GM12878 (cell line): Measurements from ENCODE around the gene SULT1A2. TPM values are rescaled to one million over a fixed set of nuclear protein-coding genes. Genes with fewer than 3 reads are reported as not detected.
"Not testable (repeated sequence)": the region's sequence is repeated elsewhere in the genome, so short reads cannot be mapped to it uniquely, and the experiment has no call there.

Experiments used
- ATAC-seq: fragments of 200-7000 bp; cut with Tn5 transposase; 3 replicates; pipeline ENCODE4 v1.9.1; 2020; ENCODE audit warnings: mild to moderate bottlenecking, moderate library complexity
- BruUV-seq: library from RNA; stranded (reverse); fragments of 400-500 nt; replicated peaks from 2 replicates; lab custom pipeline; 2021; lab: Mats Ljungman, UMichigan
- CTCF ChIA-PET: fragments of 300-600 bp; sonication (Branson Sonifier 250); formaldehyde crosslinking; extraction: SDS; loops from one replicate; lab custom pipeline; 2021; ENCODE audit warnings: inconsistent platforms; lab: Yijun Ruan, JAX
- POLR2A ChIA-PET: fragments of 350-600 bp; formaldehyde crosslinking; extraction: SDS; loops from one replicate; lab custom pipeline; 2021; ENCODE audit warnings: inconsistent platforms; lab: Charles Lee
- RAD21 ChIA-PET: fragments of 300-600 bp; sonication (Branson Sonifier 250); formaldehyde crosslinking; loops from one replicate; lab custom pipeline; 2023; ENCODE audit warnings: antibody characterized with exemption; ENCODE audit not compliant: unreplicated experiment; lab: Charles Lee
- SMC1A ChIA-PET: fragments of 300-600 bp; sonication (Branson Sonifier 250); formaldehyde crosslinking; loops from one replicate; lab custom pipeline; 2023; ENCODE audit not compliant: unreplicated experiment, uncharacterized antibody; lab: Charles Lee
- DNase-seq: peaks from one replicate; pipeline ENCODE4 v3.0.0-alpha.2; 2011; ENCODE audit warnings: low read depth, low spot score
- FAIRE-seq: peaks from 3 replicates; lab custom pipeline; 2011; peaks lifted over from hg19 to GRCh38; lab: Jason Lieb, UNC
- H2AFZ ChIP-seq: 2 replicates; pipeline ENCODE4 v1.6.0; 2011; ENCODE audit warnings: low read depth, low read length, control low read depth; ENCODE audit not compliant: control insufficient read depth
- H3K27ac ChIP-seq: 2 replicates; pipeline ENCODE4 v1.5.1; 2011; ENCODE audit warnings: control low read depth; ENCODE audit not compliant: control insufficient read depth, insufficient read depth
- H3K27me3 ChIP-seq, 2 experiments: replicated peaks in 1 of 2; 2 replicates each; pipeline versions ENCODE4 v1.6.0 to v1.6.1; 2011; ENCODE audit warnings: low read length in 1 of 2; ENCODE audit not compliant: control insufficient read depth in 2 of 2, insufficient read depth in 2 of 2
- H3K36me3 ChIP-seq, 2 experiments: 2 replicates each; pipeline ENCODE4 v1.5.1; 2011; ENCODE audit warnings: low read length in 1 of 2; ENCODE audit not compliant: control insufficient read depth in 2 of 2, insufficient read depth in 2 of 2
- H3K4me1 ChIP-seq: 2 replicates; pipeline ENCODE4 v1.6.1; 2011; ENCODE audit warnings: mild to moderate bottlenecking, low read length, moderate library complexity, mixed read lengths; ENCODE audit not compliant: control insufficient read depth, insufficient read depth
- H3K4me2 ChIP-seq: 2 replicates; pipeline ENCODE4 v1.6.0; 2011; ENCODE audit warnings: control low read depth; ENCODE audit not compliant: control insufficient read depth, insufficient read depth
- H3K4me3 ChIP-seq: fragments of 200-600 bp; sonication (generic); 2 replicates; pipeline ENCODE4 v1.5.1; 2016
- H3K79me2 ChIP-seq: 2 replicates; pipeline ENCODE4 v1.6.0; 2011; ENCODE audit warnings: low read length; ENCODE audit not compliant: control insufficient read depth, insufficient read depth
- H3K9ac ChIP-seq: 2 replicates; pipeline ENCODE4 v1.8.0; 2011; ENCODE audit warnings: low read length, control low read depth, mixed read lengths; ENCODE audit not compliant: control insufficient read depth, insufficient read depth
- H3K9me3 ChIP-seq: replicated peaks from 3 replicates; pipeline ENCODE4 v1.5.1; 2011; ENCODE audit warnings: mild to moderate bottlenecking, low read length; ENCODE audit not compliant: control insufficient read depth, insufficient read depth
- H4K20me1 ChIP-seq: 2 replicates; pipeline ENCODE4 v1.6.0; 2011; ENCODE audit not compliant: control insufficient read depth, insufficient read depth
- MEF2B ChIP-seq: fragments of 450-650 bp; IDR thresholded peaks from 2 replicates; pipeline ENCODE4 v1.6.1; 2018; ENCODE audit warnings: mild to moderate bottlenecking, moderate library complexity; ENCODE audit not compliant: partially characterized antibody, poor library complexity, severe bottlenecking
- MXI1 ChIP-seq: fragments of 150-350 bp; IDR thresholded peaks from 2 replicates; pipeline ENCODE4 v1.6.1; 2011; ENCODE audit warnings: low read depth, mild to moderate bottlenecking, inconsistent platforms, low read length, improper control_type of control experiment
- STAT3 ChIP-seq: IDR thresholded peaks from 2 replicates; pipeline ENCODE4 v1.6.1; 2011; ENCODE audit warnings: low read depth, low read length, improper control_type of control experiment
- WGBS: methylation state at CpG from one replicate; pipeline ENCODE4 v1.1.6; 2016; ENCODE audit warnings: low lambda C conversion rate; ENCODE audit not compliant: insufficient replicate concordance, insufficient coverage; ENCODE audit errors: missing lambda C conversion rate; 5-methylcytosine and 5-hydroxymethylcytosine counted together
- in situ Hi-C: fragments of 300-500 bp; cut with MboI; formaldehyde crosslinking; loops from 9 replicates; pipeline ENCODE4 v1.14.3; 2018; ENCODE audit warnings: mixed read lengths
- intact Hi-C: fragments of 100-400 bp; cut with micrococcal nuclease; formaldehyde crosslinking; loops from one replicate; pipeline ENCODE4 v1.14.2; 2022; ENCODE audit not compliant: unreplicated experiment
- polyA plus RNA-seq, 11 experiments: library from polyadenylated mRNA; depleted of rRNA in 4 of 11; unstranded in 6 of 11; stranded (reverse) in 5 of 11; fragments of >200 nt; fragmentation: Nextera tagmentation in 4 of 11; fragmentation: Illumina TruSeq in 1 of 11; extraction: Ambion mirVana in 4 of 11; extraction: Trizol in 1 of 11; gene quantifications; 1 replicate in 1 of 11; 2 replicates in 10 of 11; pipeline versions ENCODE4 v1.2.1 to v1.2.3, GENCODE V29; 2011 to 2016; ENCODE audit warnings: inconsistent platforms in 2 of 11, missing spikeins in 2 of 11, low read depth in 1 of 11
- total RNA-seq, 4 experiments: library from RNA; depleted of rRNA in 3 of 4; stranded (reverse); fragments of >200 nt in 3 of 4; fragmentation: Illumina TruSeq in 1 of 4; extraction: Trizol in 1 of 4; gene quantifications; 2 replicates each; pipeline versions ENCODE4 v1.2.1 to v1.2.3, GENCODE V29; 2013 to 2021
- TF ChIP-seq, protein P1 (sequence below): IDR thresholded peaks from 2 replicates; pipeline ENCODE4 v1.6.1; 2012; ENCODE audit warnings: mild to moderate bottlenecking, low read depth, low read length

Gene SULT1A2
- total and polyA plus RNA-seq, 10 of the 15 experiments (the other 5 are each of a cell fraction or from before 2014, with no cell fraction given), result 0.06 to 0.39 (median 0.07) TPM; not detected in 7

DNA sequence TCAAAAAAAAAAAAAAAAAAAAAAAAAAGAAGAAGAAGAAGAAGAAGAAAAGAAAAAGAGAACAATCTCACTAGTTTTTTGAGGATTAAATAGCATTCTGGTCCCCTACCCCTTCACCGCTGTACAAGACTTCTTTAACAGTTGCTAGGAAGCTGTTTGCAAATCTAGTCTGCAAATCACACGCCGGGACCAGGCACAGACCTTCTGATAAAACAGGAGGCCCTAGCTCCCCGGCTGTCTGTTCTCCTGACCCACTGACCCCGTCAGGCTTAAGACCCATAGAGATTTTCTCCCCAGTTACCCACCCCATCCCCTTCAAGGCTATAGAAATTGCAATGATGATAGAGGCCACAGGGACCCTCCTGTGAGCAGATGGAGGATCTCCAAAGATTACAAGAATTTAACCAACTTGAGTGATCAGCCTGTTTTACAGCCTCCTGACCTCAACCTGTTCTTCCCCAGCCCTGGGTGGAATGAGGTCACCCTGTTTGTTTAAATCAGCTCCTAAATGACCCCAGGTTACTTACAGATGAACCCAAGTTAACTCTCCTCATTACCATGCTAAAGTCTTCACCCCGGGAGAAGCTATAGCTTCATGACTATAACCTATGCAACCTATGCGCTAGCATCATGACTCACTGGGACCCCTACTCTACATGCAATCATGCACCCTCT is 24.8 kb upstream of the SULT1A2 start:
- no peak overlapping the region for H2AFZ ChIP-seq
- H3K27ac ChIP-seq, result no peak overlapping the region
- DNase-seq, result no peak
- ChIA-PET CTCF (no interaction called here), POLR2A (no interaction called here), RAD21 (no interaction called here), SMC1A (no interaction called here)
- H3K27me3 ChIP-seq, result peaks cover 0 to 2% of the 10 kb centered on the region in 2 experiments; a peak in 1 of 4 replicates
- BruUV-seq, result no TSS peak
- ATAC-seq, result no peak
- in situ Hi-C loops, result no loop called here
- no peaks in the 10 kb centered on the region for H3K79me2 ChIP-seq
- intact Hi-C loops, result no loop called here
- H4K20me1 ChIP-seq, result no peaks in the 10 kb centered on the region
- no peak overlapping the region for H3K9ac ChIP-seq
- H3K9me3 ChIP-seq, result no peaks in the 10 kb centered on the region
- H3K36me3 ChIP-seq, result no peaks in the 10 kb centered on the region
- peaks cover 3% of the 10 kb centered on the region; the same call in 1 of the 2 replicates for H3K4me1 ChIP-seq
- 62% methylated on average over 7 of the region's 7 CpGs for WGBS
- no peak for FAIRE-seq
- no peak overlapping the region for H3K4me3 ChIP-seq
- TF ChIP-seq MEF2B (no peak), MXI1 (no peak), STAT3 (no peak)
- TF ChIP-seq, protein P1, sequence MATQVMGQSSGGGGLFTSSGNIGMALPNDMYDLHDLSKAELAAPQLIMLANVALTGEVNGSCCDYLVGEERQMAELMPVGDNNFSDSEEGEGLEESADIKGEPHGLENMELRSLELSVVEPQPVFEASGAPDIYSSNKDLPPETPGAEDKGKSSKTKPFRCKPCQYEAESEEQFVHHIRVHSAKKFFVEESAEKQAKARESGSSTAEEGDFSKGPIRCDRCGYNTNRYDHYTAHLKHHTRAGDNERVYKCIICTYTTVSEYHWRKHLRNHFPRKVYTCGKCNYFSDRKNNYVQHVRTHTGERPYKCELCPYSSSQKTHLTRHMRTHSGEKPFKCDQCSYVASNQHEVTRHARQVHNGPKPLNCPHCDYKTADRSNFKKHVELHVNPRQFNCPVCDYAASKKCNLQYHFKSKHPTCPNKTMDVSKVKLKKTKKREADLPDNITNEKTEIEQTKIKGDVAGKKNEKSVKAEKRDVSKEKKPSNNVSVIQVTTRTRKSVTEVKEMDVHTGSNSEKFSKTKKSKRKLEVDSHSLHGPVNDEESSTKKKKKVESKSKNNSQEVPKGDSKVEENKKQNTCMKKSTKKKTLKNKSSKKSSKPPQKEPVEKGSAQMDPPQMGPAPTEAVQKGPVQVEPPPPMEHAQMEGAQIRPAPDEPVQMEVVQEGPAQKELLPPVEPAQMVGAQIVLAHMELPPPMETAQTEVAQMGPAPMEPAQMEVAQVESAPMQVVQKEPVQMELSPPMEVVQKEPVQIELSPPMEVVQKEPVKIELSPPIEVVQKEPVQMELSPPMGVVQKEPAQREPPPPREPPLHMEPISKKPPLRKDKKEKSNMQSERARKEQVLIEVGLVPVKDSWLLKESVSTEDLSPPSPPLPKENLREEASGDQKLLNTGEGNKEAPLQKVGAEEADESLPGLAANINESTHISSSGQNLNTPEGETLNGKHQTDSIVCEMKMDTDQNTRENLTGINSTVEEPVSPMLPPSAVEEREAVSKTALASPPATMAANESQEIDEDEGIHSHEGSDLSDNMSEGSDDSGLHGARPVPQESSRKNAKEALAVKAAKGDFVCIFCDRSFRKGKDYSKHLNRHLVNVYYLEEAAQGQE, result no peak
- H3K4me2 ChIP-seq, result no peak overlapping the region

DNA sequence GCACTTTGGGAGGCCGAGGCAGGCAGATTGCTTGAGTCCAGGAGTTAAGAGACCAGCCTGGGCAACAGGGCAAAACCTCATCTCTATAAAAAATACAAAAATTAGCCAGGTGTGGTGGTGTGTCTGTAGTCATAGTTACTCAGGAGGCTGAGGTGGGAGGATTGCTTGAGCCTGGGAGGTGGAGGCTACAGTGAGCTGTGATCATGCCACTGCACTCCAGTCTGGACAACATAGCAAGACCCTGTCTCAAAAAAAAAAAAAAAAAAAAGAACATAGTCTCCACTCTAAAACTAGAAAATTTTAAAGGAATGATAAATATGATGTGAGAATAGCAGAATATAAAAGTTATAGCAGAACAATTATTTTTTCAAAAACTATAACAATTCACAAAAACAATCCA is 23.5 kb upstream of the SULT1A2 start:
- 14% methylated on average over 1 of the region's 1 CpG for WGBS
- H3K79me2 ChIP-seq, POLR2A ChIA-PET, intact Hi-C loops, H3K4me3 ChIP-seq, H2AFZ ChIP-seq, SMC1A ChIA-PET, H3K9ac ChIP-seq, H3K4me2 ChIP-seq, H3K4me1 ChIP-seq, BruUV-seq, FAIRE-seq, H3K9me3 ChIP-seq, ATAC-seq, H3K36me3 ChIP-seq, DNase-seq, RAD21 ChIA-PET, H3K27me3 ChIP-seq, in situ Hi-C loops, H4K20me1 ChIP-seq, H3K27ac ChIP-seq, CTCF ChIA-PET: not testable (repeated sequence)
